GM18867 (cell line): ENCODE measurements around the gene SLC18B1.
"Not testable (repeated sequence)": the region's sequence is repeated elsewhere in the genome, so short reads cannot be mapped to it uniquely, and the experiment has no call there.

ENCODE experiments used
- ATAC-seq: cut with Tn5 transposase; IDR thresholded peaks from one replicate; pipeline ENCODE4 v1.9.1; 2021; ENCODE audit warnings: mild to moderate bottlenecking, moderate library complexity; ENCODE audit not compliant: unreplicated experiment

SLC18B1 gene

GRCh38 chr6:132800656-132801055, 2.2 kb upstream of the SLC18B1 start:
- no peak for ATAC-seq

GRCh38 chr6:132798869-132799538, 567 bp upstream of the SLC18B1 start:
- peak; percentile 82 for ATAC-seq

GRCh38 chr6:132795461-132795860, 3.0 kb downstream of the SLC18B1 start:
- ATAC-seq, result no peak

GRCh38 chr6:132792510-132792909, 5.9 kb downstream of the SLC18B1 start:
- ATAC-seq, result no peak

- ATAC-seq, result no peak
Measured at GRCh38 chr6:132790450-132790849, 8.0 kb downstream of the SLC18B1 start.

GRCh38 chr6:132789396-132789776, 9.1 kb downstream of the SLC18B1 start:
- no peak for ATAC-seq

GRCh38 chr6:132788658-132789395, 9.6 kb downstream of the SLC18B1 start:
- ATAC-seq, result no peak

- no peak for ATAC-seq
Measured at GRCh38 chr6:132785936-132786335, 12.5 kb downstream of the SLC18B1 start.

GRCh38 chr6:132780770-132781371, 17.6 kb downstream of the SLC18B1 start:
- no peak for ATAC-seq

GRCh38 chr6:132777881-132778280, 20.6 kb downstream of the SLC18B1 start:
- not testable (repeated sequence) for ATAC-seq

- peak; percentile 89 for ATAC-seq
Measured at GRCh38 chr6:132768051-132768517, 30.4 kb downstream of the SLC18B1 start.

- ATAC-seq, result no peak
Measured at GRCh38 chr6:132765560-132765959, 32.9 kb downstream of the SLC18B1 start.

GRCh38 chr6:132764370-132764769, 34.1 kb downstream of the SLC18B1 start:
- no peak for ATAC-seq

GRCh38 chr6:132763269-132763668, 35.2 kb downstream of the SLC18B1 start:
- ATAC-seq, result peak; percentile 90

GRCh38 chr6:132760256-132760655, 38.2 kb downstream of the SLC18B1 start:
- peak; percentile 43 for ATAC-seq

- no peak for ATAC-seq
Measured at GRCh38 chr6:132758689-132759088, 39.7 kb downstream of the SLC18B1 start.

- ATAC-seq, result no peak
Measured at GRCh38 chr6:132752255-132752654, 46.2 kb downstream of the SLC18B1 start.

- no peak for ATAC-seq
Measured at GRCh38 chr6:132751828-132752227, 46.6 kb downstream of the SLC18B1 start.

- peak; percentile 42 for ATAC-seq
Measured at GRCh38 chr6:132751306-132751705, 47.1 kb downstream of the SLC18B1 start.

- peak; percentile 92 for ATAC-seq
Measured at GRCh38 chr6:132750455-132751248, 47.8 kb downstream of the SLC18B1 start.

- ATAC-seq, result no peak
Measured at GRCh38 chr6:132749111-132749510, 49.3 kb downstream of the SLC18B1 start.
